A673 (cell line): ENCODE data around the gene JARID2. TPM values are rescaled to one million over a fixed set of nuclear protein-coding genes. Genes with fewer than 3 reads are reported as not detected.
"Not testable (repeated sequence)": the region's sequence is repeated elsewhere in the genome, so short reads cannot be mapped to it uniquely, and the experiment has no call there.

ENCODE experiments used
- BruUV-seq: library from RNA; stranded (reverse); fragments of 400-500 nt; replicated peaks from 2 replicates; lab custom pipeline; 2021; lab: Mats Ljungman, UMichigan
- CTCF ChIA-PET: fragments of 300-600 bp; sonication (Branson Sonifier 250); formaldehyde crosslinking; loops from one replicate; lab custom pipeline; 2022; ENCODE audit warnings: antibody characterized with exemption; lab: Charles Lee
- POLR2A ChIA-PET: fragments of 300-600 bp; sonication (Branson Sonifier 250); formaldehyde crosslinking; loops from one replicate; lab custom pipeline; 2022; ENCODE audit warnings: antibody characterized with exemption; ENCODE audit not compliant: low non-redundant PET; lab: Charles Lee
- DNase-seq: peaks from one replicate; pipeline ENCODE4 v3.0.0-alpha.2; 2015; ENCODE audit warnings: low spot score
- H3K27ac ChIP-seq: fragments of 200-600 bp; sonication (generic); 2 replicates; pipeline ENCODE4 v1.5.1; 2016; ENCODE audit warnings: mixed run types, low read depth, mild to moderate bottlenecking, mixed read lengths, antibody characterized with exemption, low read length; ENCODE audit not compliant: poor library complexity, severe bottlenecking
- H3K27me3 ChIP-seq: fragments of 200-600 bp; sonication (generic); replicated peaks from 2 replicates; pipeline ENCODE4 v1.6.1; 2017; ENCODE audit warnings: mixed run types, low read depth, mild to moderate bottlenecking, mixed read lengths, antibody characterized with exemption, low read length; ENCODE audit not compliant: insufficient read depth, poor library complexity
- H3K36me3 ChIP-seq: fragments of 200-600 bp; sonication (generic); 2 replicates; pipeline ENCODE4 v1.6.1; 2016; ENCODE audit warnings: mixed run types, mild to moderate bottlenecking, mixed read lengths, antibody characterized with exemption, low read length; ENCODE audit not compliant: insufficient read depth, poor library complexity, severe bottlenecking
- H3K4me1 ChIP-seq: fragments of 200-600 bp; sonication (generic); 2 replicates; pipeline ENCODE4 v1.6.1; 2017; ENCODE audit warnings: mixed run types, mild to moderate bottlenecking, mixed read lengths, antibody characterized with exemption, low read length; ENCODE audit not compliant: insufficient read depth, poor library complexity, severe bottlenecking
- H3K4me3 ChIP-seq: fragments of 200-600 bp; sonication (generic); 2 replicates; pipeline ENCODE4 v1.5.1; 2016; ENCODE audit warnings: low read depth, mixed run types, mild to moderate bottlenecking, mixed read lengths, low read length; ENCODE audit not compliant: poor library complexity, severe bottlenecking
- H3K9me3 ChIP-seq: fragments of 200-600 bp; sonication (generic); 2 replicates; pipeline ENCODE4 v1.6.1; 2016; ENCODE audit warnings: mixed run types, low read depth, mild to moderate bottlenecking, mixed read lengths, antibody characterized with exemption, low read length; ENCODE audit not compliant: poor library complexity, severe bottlenecking
- CTCF ChIP-seq: fragments of 300-800, 200-600 bp; sonication (generic); conservative IDR thresholded peaks from 2 replicates; pipeline ENCODE4 v1.5.1; 2017; ENCODE audit warnings: low read depth, mild to moderate bottlenecking, antibody characterized with exemption, low read length, moderate library complexity, mixed read lengths
- EZH2 ChIP-seq: fragments of 200-600 bp; sonication (generic); IDR thresholded peaks from 2 replicates; pipeline ENCODE4 v1.6.1; 2017; ENCODE audit warnings: borderline replicate concordance, low read depth, mild to moderate bottlenecking, mixed read lengths, antibody characterized with exemption, low read length; ENCODE audit not compliant: poor library complexity, severe bottlenecking
- intact Hi-C: fragments of 100-400 bp; cut with micrococcal nuclease; formaldehyde crosslinking; loops from one replicate; pipeline ENCODE4 v1.10.0; 2022; ENCODE audit not compliant: unreplicated experiment
- total RNA-seq: library from RNA; stranded (reverse); gene quantifications from 2 replicates; pipeline ENCODE4 v1.2.3, GENCODE V29; 2021

The JARID2 gene
- total RNA-seq, 1 experiment from 2014 or later = 29.4 TPM

GRCh38 chr6:15322184-15322583, 76.3 kb downstream of the JARID2 start:
- POLR2A ChIA-PET = interaction anchor here (0.7 kb wide), 1 partner anchor 49 kb away, joined by 10 read pairs; no protein-coding TSS in a partner anchor
- DNase-seq = no peak
- H3K36me3 ChIP-seq = no peaks in the 10 kb centered on the region
- H3K27me3 ChIP-seq = no peaks in the 10 kb centered on the region
- intact Hi-C loops = no loop called here
- no peak overlapping the region for H3K4me3 ChIP-seq
- no peaks in the 10 kb centered on the region for H3K9me3 ChIP-seq
- BruUV-seq = no TSS peak
- H3K4me1 ChIP-seq = peaks cover 64% of the 10 kb centered on the region
- no peak overlapping the region for H3K27ac ChIP-seq
- CTCF ChIA-PET = no interaction called here
- no peak for TF ChIP-seq CTCF
- TF ChIP-seq EZH2 = no peak

GRCh38 chr6:15322781-15323536, 77.1 kb downstream of the JARID2 start:
- no peaks in the 10 kb centered on the region for H3K9me3 ChIP-seq
- no TSS peak for BruUV-seq
- H3K4me1 ChIP-seq = peaks cover 65% of the 10 kb centered on the region
- ChIA-PET CTCF (no interaction called here), POLR2A (no interaction called here)
- TF ChIP-seq CTCF (no peak), EZH2 (no peak)
- intact Hi-C loops = no loop called here
- H3K4me3 ChIP-seq = no peak overlapping the region
- H3K36me3 ChIP-seq = no peaks in the 10 kb centered on the region
- H3K27me3 ChIP-seq = no peaks in the 10 kb centered on the region
- no peak for DNase-seq
- no peak overlapping the region for H3K27ac ChIP-seq

- POLR2A ChIA-PET, H3K27ac ChIP-seq, CTCF ChIA-PET, intact Hi-C loops, H3K4me3 ChIP-seq, H3K27me3 ChIP-seq, H3K36me3 ChIP-seq, DNase-seq, H3K9me3 ChIP-seq, BruUV-seq: not testable (repeated sequence)
- peaks cover 60% of the 10 kb centered on the region for H3K4me1 ChIP-seq
These were observed 77.7 kb downstream of the JARID2 start for GRCh38 chr6:15323611-15324010.
